Measurements from ENCODE around the gene CAMTA2. TPM values are rescaled to one million over a fixed set of nuclear protein-coding genes. Genes with fewer than 3 reads are reported as not detected.

CAMTA2 gene
- total and polyA plus RNA-seq, 9 of the 15 experiments (the other 6 are each of a cell fraction or from before 2014, with no cell fraction given), result 0.24 to 25.1 (median 6.3) TPM

GRCh38 chr17:4980644-4981216 lies 6.7 kb downstream of the CAMTA2 start (continued):
- no peak for TF ChIP-seq ZNF512 (tag; IDR thresholded peaks at IDR 0.05)

GRCh38 chr17:4978726-4979125 lies 8.7 kb downstream of the CAMTA2 start:
- H2AFZ ChIP-seq (ENCODE audit: low read depth, low read length), result no peak overlapping the region
- POLR2A ChIA-PET, result interaction anchor here (1.4 kb wide), 1 partner anchor 9 kb away, joined by 8 read pairs; no protein-coding TSS in a partner anchor

More at GRCh38 chr17:4978726-4979125, 8.7 kb downstream of the CAMTA2 start:
- H3K9ac ChIP-seq (ENCODE audit: insufficient read depth in 1 of 2, low read depth in 2 of 2, low read length in 2 of 2), result no peak overlapping the region
- H3K4me1 ChIP-seq (replicated peaks in 1 of 2; ENCODE audit: control insufficient read depth in 2 of 2, insufficient read depth in 2 of 2, low read length in 2 of 2), result peaks cover 0 to 6% of the 10 kb centered on the region in 2 experiments; a peak in 1 of 5 replicates
- no peaks in the 10 kb centered on the region for H3K27me3 ChIP-seq (ENCODE audit: control insufficient read depth in 2 of 2, insufficient read depth in 2 of 2, low read length in 2 of 2)
- no peaks in the 10 kb centered on the region for H3K9me3 ChIP-seq (replicated peaks; ENCODE audit: control insufficient read depth, insufficient read depth, low read depth, low read length)
- ATAC-seq, result no peak
- intact Hi-C loops (cut with micrococcal nuclease) (no loop called here), in situ Hi-C loops (cut with MboI) (no loop called here)
- 0 out of 2 replicates have a peak, but pooled peaks cover 6% of the 10 kb centered on the region for H4K20me1 ChIP-seq (replicated peaks; ENCODE audit: control insufficient read depth, insufficient read depth, low read length)
- CTCF ChIA-PET (ENCODE audit: low intra/inter-chr PET ratio), result no interaction called here
- no peak overlapping the region for H3K4me2 ChIP-seq (ENCODE audit: insufficient read depth, low read length)
- H3K79me2 ChIP-seq (ENCODE audit: control insufficient read depth, insufficient read depth, low read length), result no peaks in the 10 kb centered on the region
- H3K27ac ChIP-seq (ENCODE audit: extremely low read depth, low read depth, low read length), result no peak overlapping the region
- FAIRE-seq, result no peak
- H3K4me3 ChIP-seq, result no peak overlapping the region
- TF ChIP-seq ZNF311 (CRISPR knock-in tag; IDR thresholded peaks at IDR 0.05) (no peak), CBFA2T2 (conservative IDR thresholded peaks at IDR 0.05) (no peak), BHLHE40 (IDR thresholded peaks at IDR 0.05; ENCODE audit: low read length) (no peak), CBX8 (IDR thresholded peaks at IDR 0.05; ENCODE audit: borderline replicate concordance, extremely low read depth, low read depth, low read length, poor library complexity, severe bottlenecking) (no peak), EP300 (IDR thresholded peaks at IDR 0.05; ENCODE audit: low read length) (no peak), TFAP4 (CRISPR knock-in tag; IDR thresholded peaks at IDR 0.05; ENCODE audit: borderline replicate concordance) (no peak), PCBP2 (IDR thresholded peaks at IDR 0.05; ENCODE audit: low read depth, low read length, poor library complexity, severe bottlenecking) (no peak)
- peaks cover 79% of the 10 kb centered on the region for H3K36me3 ChIP-seq (ENCODE audit: control insufficient read depth, insufficient read depth, low read length)
- H3K9me1 ChIP-seq (ENCODE audit: control insufficient read depth, insufficient read depth, low read length), result no peaks in the 10 kb centered on the region
- DNase-seq (ENCODE audit: extremely low read depth in 1 of 4, low spot score in 3 of 4), result no peak
- no TSS peak for BruUV-seq (replicated peaks)
